ENCODE measurements around the gene DDB1. TPM values are rescaled to one million over a fixed set of nuclear protein-coding genes. Genes with fewer than 3 reads are reported as not detected.

Gene DDB1
- total and polyA plus RNA-seq, 2 of the 13 experiments (the other 11 are each of a cell fraction or from before 2014, with no cell fraction given) = 217 to 266 TPM

DNA sequence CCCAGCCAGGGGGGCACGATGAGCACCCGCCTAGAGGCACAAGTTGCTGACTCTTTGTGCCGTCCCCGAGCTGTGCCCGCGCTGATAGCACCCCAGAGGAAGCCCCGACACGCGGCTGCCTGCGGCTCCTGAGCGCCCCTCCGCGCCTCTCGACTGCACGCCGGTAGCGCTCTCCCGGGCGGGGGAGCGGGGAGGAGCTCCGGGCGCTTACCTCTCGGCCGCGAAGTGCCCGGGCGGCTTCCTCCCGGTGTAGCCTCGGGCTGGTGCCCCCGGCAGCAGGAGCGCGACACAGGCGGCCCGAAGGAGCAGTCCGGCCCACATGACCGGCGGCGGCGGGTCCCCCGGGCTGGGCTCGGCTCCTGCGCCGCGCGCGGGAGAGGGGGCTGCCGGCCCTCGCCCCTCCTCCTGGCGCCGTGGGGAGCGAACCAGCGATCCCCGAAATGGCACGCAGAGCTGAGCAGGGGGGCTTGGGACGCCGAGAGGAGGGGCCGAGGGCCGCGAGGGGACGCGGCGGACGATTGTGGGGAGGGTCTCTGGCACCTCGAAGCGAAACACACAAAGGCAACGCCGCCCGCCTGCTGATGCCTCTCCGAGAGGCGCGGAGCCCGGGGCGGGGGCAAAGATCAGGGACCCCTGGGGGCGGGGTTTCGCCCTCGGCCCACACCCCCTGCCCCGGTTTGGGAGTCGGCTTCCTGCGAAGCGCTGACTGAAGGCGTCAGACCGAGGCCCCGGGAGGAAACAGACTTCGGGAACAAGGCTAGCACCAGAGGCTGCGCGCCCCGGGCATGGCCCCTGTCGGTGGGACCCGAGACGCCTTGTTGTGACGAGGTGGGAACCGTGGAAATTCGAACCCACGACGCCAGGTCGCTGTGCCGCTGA is 37.9 kb downstream of the DDB1 start, which contains the start of gene VWCE (continued):
- TF ChIP-seq FIP1L1 (IDR thresholded peaks at IDR 0.05; ENCODE audit: borderline replicate concordance, insufficient read depth, low read depth, low read length) (peak; percentile 63; the same call in 1 of the 2 replicates), SMC3 (IDR thresholded peaks at IDR 0.05; ENCODE audit: low read length) (no peak), ZNF772 (CRISPR knock-in tag; IDR thresholded peaks at IDR 0.05) (peak; percentile 37; the same call in 1 of the 2 replicates), SKI (IDR thresholded peaks at IDR 0.05; ENCODE audit: partially characterized antibody) (peak; percentile 15), REL (CRISPR knock-in tag; conservative IDR thresholded peaks at IDR 0.05) (peak; percentile 83; the same call in 1 of the 2 replicates), KDM6A (CRISPR knock-in tag; IDR thresholded peaks at IDR 0.05; ENCODE audit: low read depth) (no peak), GABPA (IDR thresholded peaks at IDR 0.05; ENCODE audit: low read depth, low read length) (no peak), GABPA (CRISPR knock-in tag; IDR thresholded peaks at IDR 0.05; ENCODE audit: low read depth) (peak; percentile 60), LCORL (IDR thresholded peaks at IDR 0.05) (no peak), LCORL (CRISPR knock-in tag; IDR thresholded peaks at IDR 0.05) (no peak), IKZF4 (CRISPR knock-in tag; IDR thresholded peaks at IDR 0.05; ENCODE audit: borderline replicate concordance, low read depth, not compliant biosample characterization) (no peak), RBFOX2 (IDR thresholded peaks at IDR 0.05; ENCODE audit: low read depth, low read length) (peak; percentile 96), ZNF577 (CRISPR knock-in tag; IDR thresholded peaks at IDR 0.05; ENCODE audit: borderline replicate concordance, low read depth) (no peak)
- TF ChIP-seq, protein P1, sequence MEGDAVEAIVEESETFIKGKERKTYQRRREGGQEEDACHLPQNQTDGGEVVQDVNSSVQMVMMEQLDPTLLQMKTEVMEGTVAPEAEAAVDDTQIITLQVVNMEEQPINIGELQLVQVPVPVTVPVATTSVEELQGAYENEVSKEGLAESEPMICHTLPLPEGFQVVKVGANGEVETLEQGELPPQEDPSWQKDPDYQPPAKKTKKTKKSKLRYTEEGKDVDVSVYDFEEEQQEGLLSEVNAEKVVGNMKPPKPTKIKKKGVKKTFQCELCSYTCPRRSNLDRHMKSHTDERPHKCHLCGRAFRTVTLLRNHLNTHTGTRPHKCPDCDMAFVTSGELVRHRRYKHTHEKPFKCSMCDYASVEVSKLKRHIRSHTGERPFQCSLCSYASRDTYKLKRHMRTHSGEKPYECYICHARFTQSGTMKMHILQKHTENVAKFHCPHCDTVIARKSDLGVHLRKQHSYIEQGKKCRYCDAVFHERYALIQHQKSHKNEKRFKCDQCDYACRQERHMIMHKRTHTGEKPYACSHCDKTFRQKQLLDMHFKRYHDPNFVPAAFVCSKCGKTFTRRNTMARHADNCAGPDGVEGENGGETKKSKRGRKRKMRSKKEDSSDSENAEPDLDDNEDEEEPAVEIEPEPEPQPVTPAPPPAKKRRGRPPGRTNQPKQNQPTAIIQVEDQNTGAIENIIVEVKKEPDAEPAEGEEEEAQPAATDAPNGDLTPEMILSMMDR (CRISPR knock-in tag; IDR thresholded peaks at IDR 0.05) = peak; percentile 65
- TF ChIP-seq, protein P2, sequence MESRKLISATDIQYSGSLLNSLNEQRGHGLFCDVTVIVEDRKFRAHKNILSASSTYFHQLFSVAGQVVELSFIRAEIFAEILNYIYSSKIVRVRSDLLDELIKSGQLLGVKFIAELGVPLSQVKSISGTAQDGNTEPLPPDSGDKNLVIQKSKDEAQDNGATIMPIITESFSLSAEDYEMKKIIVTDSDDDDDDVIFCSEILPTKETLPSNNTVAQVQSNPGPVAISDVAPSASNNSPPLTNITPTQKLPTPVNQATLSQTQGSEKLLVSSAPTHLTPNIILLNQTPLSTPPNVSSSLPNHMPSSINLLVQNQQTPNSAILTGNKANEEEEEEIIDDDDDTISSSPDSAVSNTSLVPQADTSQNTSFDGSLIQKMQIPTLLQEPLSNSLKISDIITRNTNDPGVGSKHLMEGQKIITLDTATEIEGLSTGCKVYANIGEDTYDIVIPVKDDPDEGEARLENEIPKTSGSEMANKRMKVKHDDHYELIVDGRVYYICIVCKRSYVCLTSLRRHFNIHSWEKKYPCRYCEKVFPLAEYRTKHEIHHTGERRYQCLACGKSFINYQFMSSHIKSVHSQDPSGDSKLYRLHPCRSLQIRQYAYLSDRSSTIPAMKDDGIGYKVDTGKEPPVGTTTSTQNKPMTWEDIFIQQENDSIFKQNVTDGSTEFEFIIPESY (CRISPR knock-in tag; IDR thresholded peaks at IDR 0.05) = no peak
- TF ChIP-seq, protein P3, sequence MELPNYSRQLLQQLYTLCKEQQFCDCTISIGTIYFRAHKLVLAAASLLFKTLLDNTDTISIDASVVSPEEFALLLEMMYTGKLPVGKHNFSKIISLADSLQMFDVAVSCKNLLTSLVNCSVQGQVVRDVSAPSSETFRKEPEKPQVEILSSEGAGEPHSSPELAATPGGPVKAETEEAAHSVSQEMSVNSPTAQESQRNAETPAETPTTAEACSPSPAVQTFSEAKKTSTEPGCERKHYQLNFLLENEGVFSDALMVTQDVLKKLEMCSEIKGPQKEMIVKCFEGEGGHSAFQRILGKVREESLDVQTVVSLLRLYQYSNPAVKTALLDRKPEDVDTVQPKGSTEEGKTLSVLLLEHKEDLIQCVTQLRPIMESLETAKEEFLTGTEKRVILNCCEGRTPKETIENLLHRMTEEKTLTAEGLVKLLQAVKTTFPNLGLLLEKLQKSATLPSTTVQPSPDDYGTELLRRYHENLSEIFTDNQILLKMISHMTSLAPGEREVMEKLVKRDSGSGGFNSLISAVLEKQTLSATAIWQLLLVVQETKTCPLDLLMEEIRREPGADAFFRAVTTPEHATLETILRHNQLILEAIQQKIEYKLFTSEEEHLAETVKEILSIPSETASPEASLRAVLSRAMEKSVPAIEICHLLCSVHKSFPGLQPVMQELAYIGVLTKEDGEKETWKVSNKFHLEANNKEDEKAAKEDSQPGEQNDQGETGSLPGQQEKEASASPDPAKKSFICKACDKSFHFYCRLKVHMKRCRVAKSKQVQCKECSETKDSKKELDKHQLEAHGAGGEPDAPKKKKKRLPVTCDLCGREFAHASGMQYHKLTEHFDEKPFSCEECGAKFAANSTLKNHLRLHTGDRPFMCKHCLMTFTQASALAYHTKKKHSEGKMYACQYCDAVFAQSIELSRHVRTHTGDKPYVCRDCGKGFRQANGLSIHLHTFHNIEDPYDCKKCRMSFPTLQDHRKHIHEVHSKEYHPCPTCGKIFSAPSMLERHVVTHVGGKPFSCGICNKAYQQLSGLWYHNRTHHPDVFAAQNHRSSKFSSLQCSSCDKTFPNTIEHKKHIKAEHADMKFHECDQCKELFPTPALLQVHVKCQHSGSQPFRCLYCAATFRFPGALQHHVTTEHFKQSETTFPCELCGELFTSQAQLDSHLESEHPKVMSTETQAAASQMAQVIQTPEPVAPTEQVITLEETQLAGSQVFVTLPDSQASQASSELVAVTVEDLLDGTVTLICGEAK (IDR thresholded peaks at IDR 0.05) = no peak
- TF ChIP-seq, protein P3 (CRISPR knock-in tag; IDR thresholded peaks at IDR 0.05) = peak; percentile 31
